ENCODE measurements around the gene INSIG1.

Gene INSIG1

GRCh38 chr7:155337946-155338631, 40.4 kb downstream of the INSIG1 start:
- POLR2A ChIA-PET, result no interaction called here
- no peak overlapping the region for H3K4me3 ChIP-seq (ENCODE audit: low read depth, low read length)
- DNase-seq (ENCODE audit: low read depth, low spot score), result no peak
- CTCF ChIA-PET, result no interaction called here
- TF ChIP-seq CTCF (IDR thresholded peaks at IDR 0.05; ENCODE audit: insufficient read depth, low read length, missing control alignments), result no peak

GRCh38 chr7:155338632-155339320, 41.1 kb downstream of the INSIG1 start:
- no peak for TF ChIP-seq CTCF (IDR thresholded peaks at IDR 0.05; ENCODE audit: insufficient read depth, low read length, missing control alignments)
- no peak for DNase-seq (ENCODE audit: low read depth, low spot score)
- ChIA-PET POLR2A (no interaction called here), CTCF (no interaction called here)
- H3K4me3 ChIP-seq (ENCODE audit: low read depth, low read length), result no peak overlapping the region

- no peak for TF ChIP-seq CTCF (IDR thresholded peaks at IDR 0.05; ENCODE audit: insufficient read depth, low read length, missing control alignments)
- no peak for DNase-seq (ENCODE audit: low read depth, low spot score)
- no peak overlapping the region for H3K4me3 ChIP-seq (ENCODE audit: low read depth, low read length)
- ChIA-PET POLR2A (no interaction called here), CTCF (no interaction called here)
Measured at GRCh38 chr7:155339474-155339873, 41.8 kb downstream of the INSIG1 start.

- no peak overlapping the region for H3K4me3 ChIP-seq (ENCODE audit: low read depth, low read length)
- TF ChIP-seq CTCF (IDR thresholded peaks at IDR 0.05; ENCODE audit: insufficient read depth, low read length, missing control alignments), result no peak
- no peak for DNase-seq (ENCODE audit: low read depth, low spot score)
- POLR2A ChIA-PET, result no interaction called here
- CTCF ChIA-PET, result no interaction called here
Measured at GRCh38 chr7:155340071-155340531, 42.4 kb downstream of the INSIG1 start.

GRCh38 chr7:155340721-155341120, 43.0 kb downstream of the INSIG1 start:
- TF ChIP-seq CTCF (IDR thresholded peaks at IDR 0.05; ENCODE audit: insufficient read depth, low read length, missing control alignments), result no peak
- H3K4me3 ChIP-seq (ENCODE audit: low read depth, low read length), result no peak overlapping the region
- DNase-seq (ENCODE audit: low read depth, low spot score), result no peak
- CTCF ChIA-PET, result no interaction called here
- POLR2A ChIA-PET, result no interaction called here

- no peak overlapping the region for H3K4me3 ChIP-seq (ENCODE audit: low read depth, low read length)
- DNase-seq (ENCODE audit: low read depth, low spot score), result no peak
- no peak for TF ChIP-seq CTCF (IDR thresholded peaks at IDR 0.05; ENCODE audit: insufficient read depth, low read length, missing control alignments)
- POLR2A ChIA-PET, result no interaction called here
- CTCF ChIA-PET, result interaction anchor here (4.8 kb wide), 1 partner anchor 150 kb away, joined by 122 read pairs; no protein-coding TSS in a partner anchor
Measured at GRCh38 chr7:155341463-155341983, 43.8 kb downstream of the INSIG1 start.

All from AG04449 (cell line).